ENCODE measurements around the gene ARHGAP8.
A peak's percentile ranks its signal among the peaks of the same experiment; 100 is the strongest.

Gene ARHGAP8

GRCh38 chr22:44865193-44866057, 113.0 kb downstream of the ARHGAP8 start:
- no peak for DNase-seq

- DNase-seq, result no peak
Observed at GRCh38 chr22:44869196-44869595, 116.8 kb downstream of the ARHGAP8 start.

GRCh38 chr22:44870021-44870420, 117.6 kb downstream of the ARHGAP8 start:
- DNase-seq, result peak; percentile 22

- DNase-seq, result no peak
Observed at GRCh38 chr22:44871782-44872181, 119.4 kb downstream of the ARHGAP8 start.

GRCh38 chr22:44876921-44877320, 124.5 kb downstream of the ARHGAP8 start:
- DNase-seq, result no peak

GRCh38 chr22:44878483-44879300, 126.3 kb downstream of the ARHGAP8 start:
- no peak for DNase-seq

GRCh38 chr22:44879301-44879680, 126.9 kb downstream of the ARHGAP8 start:
- DNase-seq, result no peak

GRCh38 chr22:44880610-44881290, 128.4 kb downstream of the ARHGAP8 start:
- no peak for DNase-seq

- no peak for DNase-seq
Observed at GRCh38 chr22:44881624-44882023, 129.2 kb downstream of the ARHGAP8 start.

GRCh38 chr22:44882226-44882905, 130.0 kb downstream of the ARHGAP8 start:
- DNase-seq, result no peak

- no peak for DNase-seq
Observed at GRCh38 chr22:44883011-44883421, 130.6 kb downstream of the ARHGAP8 start.

- no peak for DNase-seq
Observed at GRCh38 chr22:44884562-44884961, 132.2 kb downstream of the ARHGAP8 start.

GRCh38 chr22:44884968-44885805, 132.8 kb downstream of the ARHGAP8 start:
- no peak for DNase-seq

- no peak for DNase-seq
Observed at GRCh38 chr22:44885806-44886360, 133.5 kb downstream of the ARHGAP8 start.

- DNase-seq, result no peak
Observed at GRCh38 chr22:44887941-44888366, 135.6 kb downstream of the ARHGAP8 start.

GRCh38 chr22:44888491-44889254, 136.3 kb downstream of the ARHGAP8 start:
- DNase-seq, result no peak

GRCh38 chr22:44889255-44889878, 137.0 kb downstream of the ARHGAP8 start:
- peak; percentile 9 for DNase-seq

GRCh38 chr22:44890416-44891292, 138.3 kb downstream of the ARHGAP8 start:
- DNase-seq, result no peak

- no peak for DNase-seq
Observed at GRCh38 chr22:44891293-44891747, 138.9 kb downstream of the ARHGAP8 start.
